NCI-H1930 (cell line): ENCODE measurements around the gene ARRB1.
A peak's percentile ranks its signal among the peaks of the same experiment; 100 is the strongest.
"Not testable (repeated sequence)": the region's sequence is repeated elsewhere in the genome, so short reads cannot be mapped to it uniquely, and the experiment has no call there.

Source experiments
- DNase-seq, 2 experiments: peaks; one replicate each; lab custom pipeline; 2025; lab: John Stamatoyannopoulos, UW

Gene ARRB1

GRCh38 chr11:75344186-75344585, 7.3 kb downstream of the ARRB1 start:
- no peak for DNase-seq

- DNase-seq = no peak
These were observed 8.2 kb downstream of the ARRB1 start for GRCh38 chr11:75342966-75343870.

GRCh38 chr11:75342231-75342918, 9.1 kb downstream of the ARRB1 start:
- DNase-seq = no peak

- DNase-seq = no peak
These were observed 9.8 kb downstream of the ARRB1 start for GRCh38 chr11:75341612-75342011.

GRCh38 chr11:75339685-75340409, 11.6 kb downstream of the ARRB1 start:
- no peak for DNase-seq

GRCh38 chr11:75338516-75339208, 12.8 kb downstream of the ARRB1 start:
- no peak for DNase-seq

GRCh38 chr11:75337195-75337654, 14.2 kb downstream of the ARRB1 start:
- no peak for DNase-seq

- DNase-seq = no peak
These were observed 16.5 kb downstream of the ARRB1 start for GRCh38 chr11:75334976-75335375.

- DNase-seq = no peak
These were observed 17.0 kb downstream of the ARRB1 start for GRCh38 chr11:75334402-75334891.

- no peak for DNase-seq
These were observed 17.7 kb downstream of the ARRB1 start for GRCh38 chr11:75333807-75334140.

GRCh38 chr11:75333022-75333806, 18.2 kb downstream of the ARRB1 start:
- DNase-seq = no peak

- DNase-seq = not testable (repeated sequence)
These were observed 19.7 kb downstream of the ARRB1 start for GRCh38 chr11:75331761-75332160.

- not testable (repeated sequence) for DNase-seq
These were observed 20.2 kb downstream of the ARRB1 start for GRCh38 chr11:75331304-75331703.

GRCh38 chr11:75330886-75331285, 20.6 kb downstream of the ARRB1 start:
- DNase-seq = not testable (repeated sequence)

GRCh38 chr11:75330291-75330690, 21.2 kb downstream of the ARRB1 start:
- DNase-seq = no peak

- DNase-seq = peak; percentile 9 to 55
These were observed 22.8 kb downstream of the ARRB1 start for GRCh38 chr11:75328426-75329277.

GRCh38 chr11:75326439-75326810, 25.0 kb downstream of the ARRB1 start:
- DNase-seq = no peak

GRCh38 chr11:75325713-75326438, 25.6 kb downstream of the ARRB1 start:
- no peak for DNase-seq

GRCh38 chr11:75324740-75325139, 26.7 kb downstream of the ARRB1 start:
- DNase-seq = no peak
